K562 (cell line): ENCODE data around the gene PPP1R1C. TPM values are rescaled to one million over a fixed set of nuclear protein-coding genes. Genes with fewer than 3 reads are reported as not detected.

Experiments used
- ATAC-seq: fragments of 200-7000 bp; cut with Tn5 transposase; 3 replicates; pipeline ENCODE4 v1.9.1; 2020; ENCODE audit warnings: moderate library complexity
- BruUV-seq: library from RNA; stranded (reverse); fragments of 400-500 nt; replicated peaks from 2 replicates; lab custom pipeline; 2021; lab: Mats Ljungman, UMichigan
- CTCF ChIA-PET: fragments of 300-600 bp; formaldehyde crosslinking; extraction: SDS; loops from one replicate; lab custom pipeline; 2021; ENCODE audit warnings: low intra/inter-chr PET ratio; lab: Yijun Ruan, JAX
- POLR2A ChIA-PET: fragments of 300-600, 350-650 bp; sonication (Branson Sonifier 250); formaldehyde crosslinking; extraction: SDS; loops from one replicate; lab custom pipeline; 2021; ENCODE audit warnings: antibody characterized with exemption, inconsistent platforms; lab: Yijun Ruan, JAX
- DNase-seq, 4 experiments: peaks; one replicate each; pipeline versions ENCODE4 v3.0.0 to v3.0.0-alpha.2; 2011 to 2018; ENCODE audit warnings: low spot score in 3 of 4, mixed read lengths in 3 of 4; ENCODE audit errors: extremely low read depth in 1 of 4
- FAIRE-seq: peaks from 2 replicates; lab custom pipeline; 2011; peaks lifted over from hg19 to GRCh38; lab: Jason Lieb, UNC
- H2AFZ ChIP-seq: 2 replicates; pipeline ENCODE4 v1.6.0; 2011; ENCODE audit warnings: low read depth, low read length, control low read depth, inconsistent platforms
- H3K27ac ChIP-seq: fragments of 200-600 bp; 3 replicates; pipeline ENCODE4 v1.8.0; 2011; ENCODE audit warnings: low read depth, mild to moderate bottlenecking, control low read depth, inconsistent platforms, low read length, moderate library complexity, mixed read lengths; ENCODE audit errors: extremely low read depth
- H3K27me3 ChIP-seq, 2 experiments: fragments of 300-600 bp in 1 of 2; 2 replicates in 1 of 2; 3 replicates in 1 of 2; pipeline versions ENCODE4 v1.6.0 to v1.8.0; 2011; ENCODE audit warnings: inconsistent platforms in 2 of 2, low read length in 2 of 2, mild to moderate bottlenecking in 1 of 2, mixed read lengths in 1 of 2, moderate library complexity in 1 of 2; ENCODE audit not compliant: control insufficient read depth in 2 of 2, insufficient read depth in 2 of 2
- H3K36me3 ChIP-seq: fragments of 300-600 bp; 3 replicates; pipeline ENCODE4 v1.8.0; 2011; ENCODE audit warnings: mild to moderate bottlenecking, low read length, inconsistent platforms; ENCODE audit not compliant: control insufficient read depth, insufficient read depth
- H3K4me1 ChIP-seq, 2 experiments: fragments of 200-600 bp in 1 of 2; replicated peaks in 1 of 2; 2 replicates in 1 of 2; 3 replicates in 1 of 2; pipeline versions ENCODE4 v1.5.1 to v1.8.0; 2011; ENCODE audit warnings: inconsistent platforms in 2 of 2, low read length in 2 of 2, mild to moderate bottlenecking in 1 of 2, mixed read lengths in 1 of 2, moderate library complexity in 1 of 2; ENCODE audit not compliant: control insufficient read depth in 2 of 2, insufficient read depth in 2 of 2
- H3K4me2 ChIP-seq: 2 replicates; pipeline ENCODE4 v1.6.1; 2011; ENCODE audit warnings: low read length, control low read depth, inconsistent platforms, mixed read lengths; ENCODE audit not compliant: insufficient read depth
- H3K4me3 ChIP-seq: fragments of 200-600 bp; sonication (generic), shearing (Covaris generic); 2 replicates; pipeline ENCODE4 v1.5.1; 2016; ENCODE audit warnings: control low read depth, inconsistent platforms
- H3K79me2 ChIP-seq: fragments of 200-600 bp; 3 replicates; pipeline ENCODE4 v1.8.0; 2011; ENCODE audit warnings: low read length, inconsistent platforms; ENCODE audit not compliant: control insufficient read depth, insufficient read depth
- H3K9ac ChIP-seq, 2 experiments: 2 replicates each; pipeline versions ENCODE4 v1.6.0 to v1.6.1; 2011; ENCODE audit warnings: low read depth in 2 of 2, low read length in 2 of 2, control low read depth in 1 of 2, inconsistent platforms in 1 of 2, mild to moderate bottlenecking in 1 of 2, mixed read lengths in 1 of 2; ENCODE audit not compliant: insufficient read depth in 1 of 2
- H3K9me1 ChIP-seq: one replicate; pipeline ENCODE4 v1.6.0; 2011; ENCODE audit warnings: inconsistent platforms, mild to moderate bottlenecking, low read length, moderate library complexity; ENCODE audit not compliant: control insufficient read depth, insufficient read depth
- H3K9me3 ChIP-seq: replicated peaks from 2 replicates; pipeline ENCODE4 v1.5.1; 2011; ENCODE audit warnings: low read depth, low read length, inconsistent platforms; ENCODE audit not compliant: control insufficient read depth, insufficient read depth
- H4K20me1 ChIP-seq: replicated peaks from 2 replicates; pipeline ENCODE4 v1.6.1; 2011; ENCODE audit warnings: low read length, inconsistent platforms, mixed read lengths; ENCODE audit not compliant: control insufficient read depth, insufficient read depth
- C11orf30 ChIP-seq: fragments of 450-650 bp; IDR thresholded peaks from 2 replicates; pipeline ENCODE4 v1.6.1; 2016; ENCODE audit warnings: low read depth, mild to moderate bottlenecking
- FOXM1 ChIP-seq, 2 experiments: fragments of 450-650 bp in 1 of 2; sonication (generic) in 1 of 2; formaldehyde crosslinking in 1 of 2; IDR thresholded peaks; 2 replicates each; pipeline versions ENCODE4 v1.6.1 to v1.9.0; 2017 to 2022; ENCODE audit warnings: low read depth in 2 of 2, mild to moderate bottlenecking in 2 of 2, missing genetic modification reagents in 1 of 2, moderate library complexity in 1 of 2
- HDAC2 ChIP-seq: fragments of 450-650 bp; IDR thresholded peaks from 2 replicates; pipeline ENCODE4 v1.6.1; 2016; ENCODE audit warnings: mild to moderate bottlenecking
- IRF2 ChIP-seq: sonication (generic); formaldehyde crosslinking; IDR thresholded peaks from 2 replicates; pipeline ENCODE4 v1.8.1; 2022; ENCODE audit warnings: mild to moderate bottlenecking, missing genetic modification reagents
- KLF10 ChIP-seq: fragments of 250-450 bp; sonication (Bioruptor Pico); IDR thresholded peaks from 2 replicates; pipeline ENCODE4 v1.6.1; 2021; ENCODE audit warnings: matching md5 sums
- MAFF ChIP-seq: IDR thresholded peaks from 2 replicates; pipeline ENCODE4 v1.6.1; 2012; ENCODE audit warnings: low read length, improper control_type of control experiment
- NFE2 ChIP-seq: IDR thresholded peaks from 2 replicates; pipeline ENCODE4 v1.6.1; 2014; ENCODE audit warnings: antibody characterized with exemption, low read depth
- NFYB ChIP-seq: IDR thresholded peaks from 2 replicates; pipeline ENCODE4 v1.6.1; 2011; ENCODE audit warnings: mild to moderate bottlenecking, moderate library complexity; ENCODE audit not compliant: insufficient read length; ENCODE audit errors: extremely low read depth
- RBM22 ChIP-seq: fragments of 200-400 bp; formaldehyde crosslinking; IDR thresholded peaks from 2 replicates; pipeline ENCODE4 v1.6.1; 2018; ENCODE audit warnings: low read length, low read depth; ENCODE audit not compliant: poor library complexity, severe bottlenecking
- TRIM28 ChIP-seq: fragments of 450-650 bp; IDR thresholded peaks from 2 replicates; pipeline ENCODE4 v1.6.1; 2017
- ZNF3 ChIP-seq: fragments of 250-450 bp; sonication (Bioruptor Pico); IDR thresholded peaks from 2 replicates; pipeline ENCODE4 v1.5.0; 2021; ENCODE audit warnings: mild to moderate bottlenecking, moderate library complexity
- ZNF316 ChIP-seq: fragments of 450-650 bp; IDR thresholded peaks from 2 replicates; pipeline ENCODE4 v1.6.1; 2016
- ZNF57 ChIP-seq: fragments of 450-650 bp; formaldehyde crosslinking; IDR thresholded peaks from 2 replicates; pipeline ENCODE4 v1.4.0; 2020; ENCODE audit warnings: mild to moderate bottlenecking, moderate library complexity
- ZNF695 ChIP-seq: fragments of 450-650 bp; formaldehyde crosslinking; IDR thresholded peaks from 2 replicates; pipeline ENCODE4 v1.4.0; 2020; ENCODE audit warnings: mild to moderate bottlenecking, moderate library complexity
- WGBS: fragments of 100-300 bp; shearing (Covaris generic); methylation state at CpG from one replicate; pipeline ENCODE4 v1.1.6; 2016; ENCODE audit warnings: low coverage, mixed read lengths; ENCODE audit not compliant: insufficient coverage; ENCODE audit errors: missing lambda C conversion rate; 5-methylcytosine and 5-hydroxymethylcytosine counted together
- in situ Hi-C: fragments of 300-500 bp; cut with MboI; formaldehyde crosslinking; loops from 4 replicates; pipeline ENCODE4 v1.15.0; 2018; ENCODE audit warnings: inconsistent platforms, mixed read lengths
- intact Hi-C: fragments of 100-400 bp; cut with micrococcal nuclease; formaldehyde crosslinking; loops from 2 replicates; pipeline ENCODE4 v1.14.2; 2022
- polyA plus RNA-seq, 8 experiments: library from polyadenylated mRNA; depleted of rRNA in 4 of 8; stranded (reverse) in 5 of 8; unstranded in 3 of 8; fragments of >200 nt; fragmentation: Nextera tagmentation in 2 of 8; fragmentation: Illumina TruSeq in 1 of 8; extraction: Ambion mirVana in 2 of 8; extraction: Trizol in 1 of 8; gene quantifications; 2 replicates each; pipeline versions ENCODE4 v1.2.1 to v1.2.3, GENCODE V29; 2011 to 2014; ENCODE audit warnings: inconsistent platforms in 1 of 8, missing spikeins in 1 of 8
- total RNA-seq, 7 experiments: library from RNA; depleted of rRNA in 6 of 7; stranded (reverse); fragments of >200 nt in 6 of 7; fragmentation: Illumina TruSeq in 2 of 7; extraction: Trizol in 2 of 7; gene quantifications; 2 replicates each; pipeline versions ENCODE4 v1.2.1 to v1.2.3, GENCODE V29; 2011 to 2021; ENCODE audit warnings: low replicate concordance in 1 of 7
- TF ChIP-seq, protein P1 (sequence below): sonication (generic); formaldehyde crosslinking; IDR thresholded peaks from 2 replicates; pipeline ENCODE4 v1.8.0; 2022; ENCODE audit warnings: missing genetic modification reagents, mild to moderate bottlenecking, moderate library complexity, borderline replicate concordance

The PPP1R1C gene
- total and polyA plus RNA-seq, 9 of the 15 experiments (the other 6 are each of a cell fraction or from before 2014, with no cell fraction given): 0.09 to 0.64 (median 0.40) TPM; not detected in 2

DNA sequence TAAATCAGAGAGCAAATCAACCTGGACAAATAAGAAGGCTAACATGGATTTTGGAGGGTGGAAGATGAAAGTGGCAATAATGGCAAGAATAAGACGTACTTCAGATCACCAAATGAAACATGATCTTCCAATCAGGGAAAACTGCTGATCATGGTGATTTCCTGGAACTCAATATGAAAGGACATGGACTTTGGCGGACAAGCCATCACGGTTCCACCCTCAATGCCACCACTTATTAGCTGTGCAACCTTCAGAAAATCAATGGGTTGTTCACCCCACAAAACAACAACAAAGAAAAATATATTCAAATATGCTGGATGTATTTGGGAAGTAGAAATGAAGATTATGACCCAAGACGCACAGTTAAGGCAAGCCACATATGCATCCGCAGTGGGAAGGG lies 81.7 kb downstream of the PPP1R1C start:
- H3K79me2 ChIP-seq: no peaks in the 10 kb centered on the region
- no peak for ATAC-seq
- no peaks in the 10 kb centered on the region for H4K20me1 ChIP-seq
- POLR2A ChIA-PET: no interaction called here
- H3K4me2 ChIP-seq: no peak overlapping the region
- CTCF ChIA-PET: no interaction called here
- no peak overlapping the region for H3K27ac ChIP-seq
- in situ Hi-C loops: no loop called here
- no peak overlapping the region for H2AFZ ChIP-seq
- TF ChIP-seq FOXM1 (IDR thresholded peaks at IDR 0.05; ENCODE audit: low read depth): no peak
- TF ChIP-seq FOXM1 (CRISPR knock-in tag; IDR thresholded peaks at IDR 0.05; ENCODE audit: low read depth): no peak
- peak; percentile 68 for TF ChIP-seq ZNF316
- TF ChIP-seq C11orf30: peak; percentile 26; the same call in 1 of the 2 replicates
- TF ChIP-seq KLF10: no peak
- peak; percentile 17; the same call in 1 of the 2 replicates for TF ChIP-seq MAFF
- TF ChIP-seq, all 486 proteins: peak for 3
- BruUV-seq: no TSS peak
- no peaks in the 10 kb centered on the region for H3K9me1 ChIP-seq
- no peak overlapping the region for H3K4me3 ChIP-seq
- intact Hi-C loops: no loop called here
- H3K27me3 ChIP-seq: no peaks in the 10 kb centered on the region
- 1% methylated on average over 5 of the region's 5 CpGs for WGBS
- H3K4me1 ChIP-seq: no peaks in the 10 kb centered on the region
- H3K9ac ChIP-seq: no peak overlapping the region
- H3K9me3 ChIP-seq: no peaks in the 10 kb centered on the region
- no peak for FAIRE-seq
- no peak for DNase-seq
- H3K36me3 ChIP-seq: no peaks in the 10 kb centered on the region

DNA sequence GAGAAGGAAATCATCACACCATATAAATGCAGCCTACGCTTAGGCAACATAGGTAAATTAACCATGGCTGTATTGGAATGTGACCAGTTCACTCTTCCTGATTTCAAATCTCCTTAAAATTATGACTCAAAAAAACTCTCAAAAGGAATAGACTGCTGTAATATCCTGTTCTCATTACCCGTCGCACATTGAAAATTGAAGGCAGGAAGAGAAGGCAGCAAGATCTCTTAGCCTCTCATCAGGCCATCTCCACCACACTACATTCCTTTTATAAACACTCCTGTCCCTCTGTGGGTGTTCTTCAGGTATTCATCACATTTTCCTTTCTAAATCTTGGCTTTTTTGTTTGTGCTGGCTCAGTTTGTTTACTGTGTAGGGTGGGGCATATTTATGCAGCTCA lies 83.2 kb downstream of the PPP1R1C start:
- no peaks in the 10 kb centered on the region for H3K4me1 ChIP-seq
- CTCF ChIA-PET: no interaction called here
- FAIRE-seq (no peak), ATAC-seq (no peak), DNase-seq (no peak)
- H4K20me1 ChIP-seq: no peaks in the 10 kb centered on the region
- H3K4me2 ChIP-seq: no peak overlapping the region
- in situ Hi-C loops (no loop called here), intact Hi-C loops (no loop called here)
- no peaks in the 10 kb centered on the region for H3K9me1 ChIP-seq
- POLR2A ChIA-PET: no interaction called here
- H3K9ac ChIP-seq: no peak overlapping the region
- no TSS peak for BruUV-seq
- H3K27me3 ChIP-seq: no peaks in the 10 kb centered on the region
- no peak overlapping the region for H2AFZ ChIP-seq
- H3K27ac ChIP-seq: no peak overlapping the region
- no peak overlapping the region for H3K4me3 ChIP-seq
- 0% methylated on average over 3 of the region's 3 CpGs for WGBS
- no peaks in the 10 kb centered on the region for H3K79me2 ChIP-seq
- no peaks in the 10 kb centered on the region for H3K36me3 ChIP-seq
- no peaks in the 10 kb centered on the region for H3K9me3 ChIP-seq
- no peak for TF ChIP-seq ZNF695 (CRISPR knock-in tag)
- TF ChIP-seq IRF2 (CRISPR knock-in tag): no peak
- TF ChIP-seq RBM22: no peak
- TF ChIP-seq, protein P1, sequence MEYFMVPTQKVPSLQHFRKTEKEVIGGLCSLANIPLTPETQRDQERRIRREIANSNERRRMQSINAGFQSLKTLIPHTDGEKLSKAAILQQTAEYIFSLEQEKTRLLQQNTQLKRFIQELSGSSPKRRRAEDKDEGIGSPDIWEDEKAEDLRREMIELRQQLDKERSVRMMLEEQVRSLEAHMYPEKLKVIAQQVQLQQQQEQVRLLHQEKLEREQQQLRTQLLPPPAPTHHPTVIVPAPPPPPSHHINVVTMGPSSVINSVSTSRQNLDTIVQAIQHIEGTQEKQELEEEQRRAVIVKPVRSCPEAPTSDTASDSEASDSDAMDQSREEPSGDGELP: no peak
- no peak for TF ChIP-seq TRIM28
- no peak for TF ChIP-seq ZNF3 (CRISPR knock-in tag)
- no peak for TF ChIP-seq NFYB
- TF ChIP-seq NFE2: no peak
- TF ChIP-seq HDAC2: no peak
- TF ChIP-seq ZNF57 (CRISPR knock-in tag): no peak
